HepG2 (cell line): ENCODE data around the gene PYY. TPM values are rescaled to one million over a fixed set of nuclear protein-coding genes. Genes with fewer than 3 reads are reported as not detected.

Experiments
- ATRX ChIP-seq: sonication (generic); formaldehyde crosslinking; IDR thresholded peaks from 2 replicates; pipeline ENCODE4 v1.4.0; 2020; ENCODE audit warnings: missing genetic modification reagents, borderline replicate concordance
- CBFB ChIP-seq: sonication (generic); formaldehyde crosslinking; IDR thresholded peaks from 2 replicates; pipeline ENCODE4 v1.4.0; 2020; ENCODE audit warnings: missing genetic modification reagents
- FOXO1 ChIP-seq: sonication (generic); formaldehyde crosslinking; IDR thresholded peaks from 2 replicates; pipeline ENCODE4 v1.4.0; 2020; ENCODE audit warnings: missing genetic modification reagents
- GLMP ChIP-seq: sonication (generic); formaldehyde crosslinking; IDR thresholded peaks from 2 replicates; pipeline ENCODE4 v1.9.0; 2021; ENCODE audit warnings: missing genetic modification reagents, mild to moderate bottlenecking, borderline replicate concordance
- HOMEZ ChIP-seq: IDR thresholded peaks from 2 replicates; pipeline ENCODE4 v1.6.1; 2016; ENCODE audit warnings: low read depth
- IRX3 ChIP-seq: sonication (generic); formaldehyde crosslinking; IDR thresholded peaks from 2 replicates; pipeline ENCODE4 v1.8.1; 2023; ENCODE audit warnings: mild to moderate bottlenecking, low read depth, missing genetic modification reagents, borderline replicate concordance
- PRMT3 ChIP-seq: sonication (generic); formaldehyde crosslinking; IDR thresholded peaks from 2 replicates; pipeline ENCODE4 v1.8.1; 2022; ENCODE audit warnings: low read depth, mild to moderate bottlenecking, moderate library complexity, missing genetic modification reagents, borderline replicate concordance
- SRF ChIP-seq: IDR thresholded peaks from 2 replicates; pipeline ENCODE4 v1.6.1; 2011; ENCODE audit warnings: mild to moderate bottlenecking, low read depth, low read length, moderate library complexity
- ZBTB38 ChIP-seq: sonication (generic); formaldehyde crosslinking; IDR thresholded peaks from 2 replicates; pipeline ENCODE4 v1.5.1; 2020; ENCODE audit warnings: mild to moderate bottlenecking, missing genetic modification reagents
- ZEB1 ChIP-seq: IDR thresholded peaks from 2 replicates; pipeline ENCODE4 v1.6.1; 2012; ENCODE audit warnings: mild to moderate bottlenecking, low read depth, inconsistent platforms; ENCODE audit not compliant: insufficient replicate concordance
- ZKSCAN1 ChIP-seq: fragments of 150-350 bp; IDR thresholded peaks from 2 replicates; pipeline ENCODE4 v1.6.1; 2014; ENCODE audit warnings: low read length
- ZNF407 ChIP-seq: sonication (generic); formaldehyde crosslinking; IDR thresholded peaks from one replicate; pipeline ENCODE4 v1.5.1; 2020; ENCODE audit warnings: mild to moderate bottlenecking, missing genetic modification reagents; ENCODE audit errors: not compliant biosample characterization
- ZNF562 ChIP-seq: sonication (generic); formaldehyde crosslinking; IDR thresholded peaks from 2 replicates; pipeline ENCODE4 v1.8.0; 2022; ENCODE audit warnings: missing genetic modification reagents, borderline replicate concordance
- ZNF619 ChIP-seq: sonication (generic); formaldehyde crosslinking; IDR thresholded peaks from 2 replicates; pipeline ENCODE4 v1.4.0; 2020; ENCODE audit warnings: mild to moderate bottlenecking, missing genetic modification reagents
- ZNF800 ChIP-seq: sonication (generic); formaldehyde crosslinking; IDR thresholded peaks from 2 replicates; pipeline ENCODE4 v1.4.0; 2020; ENCODE audit warnings: missing genetic modification reagents
- ZZZ3 ChIP-seq: sonication (generic); formaldehyde crosslinking; IDR thresholded peaks from 2 replicates; pipeline ENCODE4 v1.4.0; 2020; ENCODE audit warnings: missing genetic modification reagents, mild to moderate bottlenecking, borderline replicate concordance
- polyA plus RNA-seq, 8 experiments: library from polyadenylated mRNA; depleted of rRNA in 3 of 8; stranded (reverse) in 7 of 8; unstranded in 1 of 8; fragments of >200 nt; fragmentation: Illumina TruSeq in 4 of 8; extraction: Trizol in 4 of 8; gene quantifications; 2 replicates each; pipeline versions ENCODE4 v1.2.1 to v1.2.3, GENCODE V29; 2011 to 2016; ENCODE audit warnings: low read depth in 4 of 8, missing spikeins in 1 of 8, mixed read lengths in 1 of 8; ENCODE audit not compliant: insufficient read depth in 1 of 8
- total RNA-seq, 5 experiments: library from RNA; depleted of rRNA; stranded (reverse); fragments of >200 nt; fragmentation: Illumina TruSeq; extraction: Trizol; gene quantifications; 2 replicates each; pipeline ENCODE4 v1.2.3, GENCODE V29; 2016; ENCODE audit warnings: low read depth in 1 of 5

PYY gene
- total and polyA plus RNA-seq, 2 of the 13 experiments (the other 11 are each of a cell fraction or from before 2014, with no cell fraction given) = 0.25 TPM; not detected in 1

GRCh38 chr17:43994272-43995149 lies 40.8 kb upstream of the PYY start (continued):
- TF ChIP-seq ZNF800 (CRISPR knock-in tag) (no peak; the same call in 1 of the 2 replicates), SRF (no peak), IRX3 (CRISPR knock-in tag) (no peak), ZZZ3 (CRISPR knock-in tag) (no peak), CBFB (CRISPR knock-in tag) (no peak), ZEB1 (no peak), ZNF619 (no peak), FOXO1 (CRISPR knock-in tag) (no peak), HOMEZ (CRISPR knock-in tag) (no peak), ZNF562 (no peak), PRMT3 (CRISPR knock-in tag) (no peak), ZNF407 (CRISPR knock-in tag) (no peak), ZKSCAN1 (no peak), ATRX (no peak), GLMP (CRISPR knock-in tag) (no peak), ZBTB38 (CRISPR knock-in tag) (peak; percentile 51; the same call in 1 of the 2 replicates)
